ENCODE results near the gene LY6G6C. TPM values are rescaled to one million over a fixed set of nuclear protein-coding genes. Genes with fewer than 3 reads are reported as not detected.
A peak's percentile ranks its signal among the peaks of the same experiment; 100 is the strongest.

LY6G6C gene, protein sequence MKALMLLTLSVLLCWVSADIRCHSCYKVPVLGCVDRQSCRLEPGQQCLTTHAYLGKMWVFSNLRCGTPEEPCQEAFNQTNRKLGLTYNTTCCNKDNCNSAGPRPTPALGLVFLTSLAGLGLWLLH
- not detected for polyA plus RNA-seq (2012; ENCODE audit: insufficient read depth, insufficient read length)

DNA sequence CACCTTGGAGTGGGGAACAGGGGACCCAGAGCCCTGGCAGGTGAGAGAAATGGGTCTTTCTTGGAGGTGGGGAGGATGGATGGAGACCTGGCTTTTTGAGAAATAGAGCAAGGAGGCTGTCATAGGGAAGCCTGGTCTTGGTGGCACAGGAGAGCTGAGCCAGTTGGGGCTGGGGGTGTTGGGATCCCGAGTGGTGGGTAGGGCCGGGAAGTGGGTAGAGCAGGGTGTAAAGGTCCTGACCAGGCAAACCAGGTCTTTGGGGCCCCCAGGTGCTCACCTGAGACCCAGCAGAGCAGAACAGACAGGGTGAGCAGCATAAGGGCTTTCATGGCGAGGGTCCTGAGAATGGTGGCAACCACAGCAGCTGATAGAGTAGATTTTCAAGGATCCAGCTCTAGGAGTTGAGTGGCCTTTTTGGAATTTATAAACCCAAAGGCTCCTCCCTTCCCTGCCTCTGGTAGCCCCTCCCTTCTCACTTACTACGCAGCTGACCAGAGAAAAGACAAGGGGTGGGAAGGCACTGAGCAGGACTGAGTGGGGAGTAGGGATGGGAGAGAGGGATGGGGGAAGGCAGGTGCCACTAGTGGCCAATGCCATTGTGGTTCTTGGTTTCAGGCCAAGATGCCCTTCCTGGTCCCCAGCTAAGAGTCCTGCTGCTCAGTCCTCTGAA lies at the start of gene LY6G6C:
LY6G6C (minus strand) TSS at position 396 of the 670 bp plus-strand sequence; CDS start at position 329, 67 bp downstream.
- DNase-seq (ENCODE audit: low read depth, low spot score), result no peak

DNA sequence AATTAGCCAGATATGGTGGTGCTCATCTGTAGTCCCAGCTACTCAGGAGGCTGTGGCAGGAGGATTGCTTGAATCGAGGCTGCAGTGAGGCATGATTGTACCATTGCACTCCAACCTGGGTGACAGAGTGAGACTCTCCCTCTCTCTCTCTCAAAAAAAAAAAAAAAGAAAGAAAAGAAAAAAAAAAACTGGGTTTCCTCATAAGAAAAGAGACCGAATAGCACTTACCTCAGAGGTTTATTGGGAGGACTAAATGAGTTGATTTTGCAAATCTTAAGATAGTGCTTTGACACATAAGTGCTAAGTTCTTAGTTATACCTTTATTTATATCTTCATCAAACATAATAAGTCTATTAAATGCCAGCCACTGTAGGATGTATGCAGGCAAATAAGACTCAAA lies 49.3 kb upstream of the LY6G6C start:
- H3K4me3 ChIP-seq (ENCODE audit: low read length), result no peak overlapping the region
- no peak for DNase-seq (ENCODE audit: low read depth, low spot score)

More for the DNA sequence above, at the start of gene LY6G6C:
- H3K4me3 ChIP-seq (ENCODE audit: low read length), result no peak within 1 kb of the TSS

DNA sequence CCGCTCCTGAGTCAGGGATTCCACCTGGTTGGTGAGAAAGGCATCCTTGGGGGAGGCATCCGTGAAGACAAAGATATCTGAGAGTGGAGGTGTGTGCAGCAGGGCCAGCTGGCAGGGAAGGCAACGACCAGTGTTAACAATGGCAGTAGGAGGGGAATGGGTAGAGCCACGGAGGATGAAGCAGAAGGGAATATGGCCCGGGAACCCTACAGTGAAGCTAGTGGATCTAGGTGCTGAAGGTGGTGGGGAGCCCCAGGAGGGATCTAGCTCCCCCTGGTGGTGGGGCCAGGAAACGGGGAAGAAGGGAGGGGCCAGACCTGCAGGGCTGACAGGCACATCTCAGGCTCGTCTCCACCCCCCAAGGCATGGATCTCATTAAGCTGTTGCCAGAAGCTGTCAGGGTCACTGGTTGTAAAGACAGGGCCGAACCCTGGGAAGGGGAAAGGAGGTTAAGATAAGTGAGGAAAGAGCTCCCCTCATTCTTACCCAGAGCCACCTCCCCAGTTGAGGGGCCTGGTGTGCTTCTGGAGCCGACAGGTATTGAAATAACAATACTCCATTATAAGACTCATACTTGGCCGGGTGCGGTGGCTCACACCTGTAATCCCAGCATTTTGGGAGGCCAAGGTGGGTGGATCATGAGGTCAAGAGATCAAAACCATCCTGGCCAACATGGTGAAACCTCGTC lies 48.3 kb upstream of the LY6G6C start:
- peak; percentile 66 for DNase-seq (ENCODE audit: low read depth, low spot score)
- no peak overlapping the region for H3K4me3 ChIP-seq (ENCODE audit: low read length)

DNA sequence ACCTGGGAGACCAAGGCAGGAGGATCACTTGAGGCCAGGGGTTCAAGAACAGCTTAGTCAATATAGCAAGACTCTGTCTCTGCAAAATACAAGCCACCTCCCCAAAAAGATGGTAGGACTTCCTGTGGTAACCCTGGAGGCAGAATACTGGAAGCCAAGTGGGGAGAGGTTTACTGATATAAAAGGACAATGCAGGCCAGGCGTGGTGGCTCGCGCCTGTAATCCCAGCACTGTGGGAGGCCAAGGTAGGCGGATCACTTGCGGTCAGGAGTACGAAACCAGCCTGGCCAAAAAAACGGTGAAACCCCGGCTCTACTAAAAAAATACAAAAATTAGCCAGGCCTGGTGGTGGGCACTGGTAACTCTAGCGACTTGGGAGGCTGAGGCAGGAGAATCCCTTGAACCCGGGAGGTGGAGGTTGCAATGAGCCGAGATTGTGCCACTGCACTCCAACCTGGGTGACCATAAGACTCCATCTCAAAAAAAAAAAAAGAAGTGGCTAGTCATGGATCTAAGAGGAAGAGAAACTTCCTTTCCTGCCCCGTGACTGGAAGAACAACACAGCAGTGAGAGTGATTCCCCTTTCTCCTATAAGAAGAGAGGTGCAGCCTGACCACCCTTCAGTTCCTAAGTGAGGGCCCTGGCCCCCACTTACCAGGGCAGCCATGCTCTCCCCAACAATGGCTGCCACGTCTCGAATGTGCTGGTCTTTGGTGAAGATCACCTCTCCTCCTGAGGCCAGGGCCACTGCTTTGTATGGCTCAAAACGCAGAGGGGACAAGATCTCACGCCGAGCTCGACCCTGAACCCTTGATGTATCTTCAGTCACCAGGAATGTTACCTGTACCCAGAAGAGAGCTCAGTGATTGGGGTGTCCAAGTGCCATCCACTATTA lies 47.1 kb upstream of the LY6G6C start:
- no peak for DNase-seq (ENCODE audit: low read depth, low spot score)
- no peak overlapping the region for H3K4me3 ChIP-seq (ENCODE audit: low read length)

DNA sequence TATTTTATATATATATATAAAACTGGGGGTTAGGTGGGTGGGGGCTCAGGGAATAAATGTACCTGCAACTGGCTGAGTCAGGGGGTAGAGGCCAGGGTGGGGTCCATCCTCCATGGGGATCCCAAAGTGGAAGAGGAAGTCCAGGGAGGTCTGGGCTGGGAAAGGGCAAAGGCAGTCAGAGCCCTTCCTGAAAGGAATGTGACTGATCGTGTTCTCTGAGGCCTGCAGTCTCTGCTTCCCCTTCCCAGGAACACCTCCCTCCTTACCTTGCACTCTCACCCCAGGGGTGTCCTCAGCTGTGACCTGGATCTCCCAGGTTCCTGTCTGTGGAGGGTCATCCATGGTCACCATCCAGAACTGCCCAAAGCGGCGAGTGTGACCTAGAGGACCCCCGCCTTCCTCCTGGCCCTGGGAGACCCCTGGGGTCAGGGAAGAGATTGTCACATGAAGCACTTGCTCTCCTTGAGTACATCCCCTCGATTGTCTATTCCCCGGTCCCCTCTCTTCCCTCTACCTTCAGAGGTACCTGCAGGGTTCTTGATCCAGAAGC lies 45.6 kb upstream of the LY6G6C start:
- DNase-seq (ENCODE audit: low read depth, low spot score), result no peak
- H3K4me3 ChIP-seq (ENCODE audit: low read length), result no peak overlapping the region

DNA sequence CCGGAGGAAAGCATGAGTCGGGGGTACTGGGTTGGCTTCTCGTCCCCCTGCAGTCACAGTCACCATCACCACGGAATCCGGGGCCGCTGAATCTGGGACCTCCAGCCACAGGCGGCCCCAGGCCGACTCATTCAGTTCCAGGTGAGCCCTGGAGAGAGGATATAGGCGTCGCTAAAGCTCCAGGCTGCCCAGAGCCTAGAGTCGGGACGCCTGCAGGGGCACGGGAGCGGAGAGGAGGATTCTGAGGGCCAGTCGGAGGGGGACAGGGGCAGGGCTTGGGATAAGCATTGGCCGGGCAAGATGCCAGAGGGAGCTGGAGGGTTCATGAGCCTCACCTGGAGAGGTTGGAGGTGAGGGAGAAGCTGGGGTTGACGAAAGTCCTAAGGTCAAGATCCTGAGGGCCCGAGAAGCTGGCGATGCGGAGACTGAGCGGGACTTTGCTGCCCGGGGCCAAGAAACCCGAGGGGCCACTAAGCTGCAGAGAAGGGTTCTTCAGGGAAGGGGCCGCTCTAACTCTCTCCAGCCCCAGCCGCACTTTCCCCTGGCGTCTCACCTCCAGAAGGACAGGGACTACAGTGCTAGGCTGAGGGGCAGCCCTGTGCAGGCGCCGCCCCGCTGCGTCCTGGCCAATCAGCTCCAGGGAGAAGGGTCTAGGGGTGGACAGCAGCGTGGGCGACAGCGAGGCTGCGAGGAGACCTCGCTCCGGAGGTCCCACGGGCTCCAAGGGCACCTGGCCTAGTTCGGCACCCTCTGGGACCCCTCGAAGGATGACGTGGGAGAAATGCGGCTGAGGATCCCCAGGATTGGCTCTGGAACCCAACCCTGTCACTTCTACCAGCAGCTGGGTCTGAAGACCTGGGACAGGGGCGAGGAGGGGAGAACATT lies 44.6 kb upstream of the LY6G6C start:
- no peak overlapping the region for H3K4me3 ChIP-seq (ENCODE audit: low read length)
- no peak for DNase-seq (ENCODE audit: low read depth, low spot score)

DNA sequence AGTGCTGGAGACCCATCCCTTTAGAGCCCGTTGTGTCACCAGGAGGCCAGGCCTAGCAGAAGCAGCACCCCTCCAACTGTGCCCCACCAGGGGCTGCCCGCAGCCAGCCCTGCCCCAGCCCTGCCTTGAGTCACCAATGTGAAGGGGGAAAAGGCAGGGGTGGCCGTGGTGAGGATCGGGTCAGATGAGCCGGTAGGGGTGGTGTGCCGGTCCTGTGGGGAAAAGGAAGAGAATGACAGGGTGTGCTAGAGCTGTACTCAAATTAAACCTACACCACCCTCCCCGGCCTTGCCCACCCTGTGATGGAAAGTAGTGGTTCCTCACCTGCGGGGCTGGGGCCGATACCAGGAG lies 44.0 kb upstream of the LY6G6C start:
- DNase-seq (ENCODE audit: low read depth, low spot score), result no peak
- H3K4me3 ChIP-seq (ENCODE audit: low read length), result no peak overlapping the region

DNA sequence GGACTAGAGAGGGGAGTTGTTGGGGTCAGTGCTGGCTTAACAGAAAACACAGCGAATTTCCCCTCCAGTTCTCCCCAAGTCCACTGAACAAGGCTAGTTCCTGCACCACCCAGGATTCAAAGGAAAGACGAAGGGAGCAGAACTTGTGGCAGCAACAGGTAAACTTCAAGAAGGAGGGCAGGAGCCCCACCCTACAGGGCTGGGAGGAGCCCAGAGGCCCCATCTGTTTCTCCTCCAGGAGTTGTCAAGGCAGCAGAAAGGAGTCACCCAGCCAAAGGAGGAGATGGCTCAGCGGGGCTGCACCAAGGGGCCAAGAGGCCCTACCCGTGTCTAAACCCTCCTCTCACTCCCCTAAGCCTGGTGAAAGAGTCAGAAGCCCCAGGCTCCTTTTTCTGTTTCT lies 42.7 kb upstream of the LY6G6C start:
- no peak for DNase-seq (ENCODE audit: low read depth, low spot score)

DNA sequence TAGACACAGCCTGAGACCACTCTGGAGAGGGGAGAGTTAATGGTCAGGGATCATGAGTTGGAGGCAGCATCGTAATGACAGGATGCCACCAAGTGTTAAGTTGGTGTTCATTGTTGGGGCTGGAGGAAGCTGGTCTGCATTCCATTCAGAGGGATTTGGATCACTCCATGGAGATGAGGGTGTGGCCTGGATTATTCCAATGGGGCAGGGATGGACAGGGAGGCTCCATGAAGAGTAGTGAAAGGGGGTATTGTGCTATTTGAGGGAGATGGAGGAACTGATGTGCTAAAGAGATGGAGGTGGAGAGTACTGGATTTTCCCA lies 42.0 kb upstream of the LY6G6C start:
- no peak for DNase-seq (ENCODE audit: low read depth, low spot score)
- H3K4me3 ChIP-seq (ENCODE audit: low read length), result no peak overlapping the region

More for the DNA sequence above, 42.7 kb upstream of the LY6G6C start:
- H3K4me3 ChIP-seq (ENCODE audit: low read length), result no peak overlapping the region

DNA sequence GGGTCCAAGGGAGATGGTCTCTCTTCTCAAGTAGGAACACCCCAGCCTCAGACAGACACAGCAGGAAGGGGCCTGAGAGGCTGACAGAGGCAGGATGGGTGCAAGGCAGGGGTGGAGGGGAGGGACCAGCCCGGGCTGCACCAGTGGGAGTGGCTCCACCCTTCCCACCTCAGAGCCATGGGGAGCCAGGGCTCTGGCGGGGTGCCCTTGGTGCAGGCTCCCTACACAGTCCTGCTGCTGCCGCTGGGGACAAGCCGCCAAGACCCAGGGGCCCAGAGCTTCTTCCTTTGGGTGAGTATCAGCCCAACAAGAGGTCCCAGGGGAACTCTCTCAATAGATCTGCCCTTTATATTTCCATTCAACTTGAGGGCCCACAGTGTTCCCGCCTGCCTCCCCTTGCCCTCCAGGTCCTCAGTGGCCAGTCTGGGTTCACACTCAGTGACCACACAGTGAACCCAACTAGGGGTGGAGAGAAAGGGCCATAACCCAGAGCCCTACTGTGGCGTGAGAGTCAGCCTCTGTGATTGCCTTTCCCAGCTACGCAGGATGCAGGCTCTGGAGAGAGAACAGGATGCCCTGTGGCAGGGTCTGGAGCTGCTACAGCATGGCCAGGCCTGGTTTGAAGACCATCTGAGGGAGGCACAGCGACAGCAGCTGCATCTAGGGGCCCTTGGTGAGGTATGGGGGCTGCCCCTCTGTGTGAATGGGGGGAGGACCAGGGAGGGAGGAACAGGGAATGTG lies 41.5 kb upstream of the LY6G6C start:
- DNase-seq (ENCODE audit: low read depth, low spot score), result no peak
- no peak overlapping the region for H3K4me3 ChIP-seq (ENCODE audit: low read length)

DNA sequence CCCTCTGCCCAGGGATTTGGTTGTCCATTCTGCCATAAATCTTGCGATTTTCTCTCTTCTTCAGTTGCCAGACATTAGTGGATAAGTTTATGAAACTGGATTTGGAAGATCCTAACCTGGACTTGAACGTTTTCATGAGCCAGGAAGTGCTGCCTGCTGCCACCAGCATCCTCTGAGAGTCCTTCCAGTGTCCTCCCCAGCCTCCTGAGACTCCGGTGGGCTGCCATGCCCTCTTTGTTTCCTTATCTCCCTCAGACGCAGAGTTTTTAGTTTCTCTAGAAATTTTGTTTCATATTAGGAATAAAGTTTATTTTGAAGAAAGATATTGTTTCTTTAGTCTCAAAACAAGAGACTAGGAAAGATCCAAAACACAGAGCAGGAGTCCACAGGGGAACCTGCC lies 40.8 kb upstream of the LY6G6C start, which contains the start of gene SAPCD1:
SAPCD1 (plus strand) TSS at position 301 of the 400 bp plus-strand sequence. CDS start 399 bp downstream, outside the sequence.
- no peak for DNase-seq (ENCODE audit: low read depth, low spot score)

DNA sequence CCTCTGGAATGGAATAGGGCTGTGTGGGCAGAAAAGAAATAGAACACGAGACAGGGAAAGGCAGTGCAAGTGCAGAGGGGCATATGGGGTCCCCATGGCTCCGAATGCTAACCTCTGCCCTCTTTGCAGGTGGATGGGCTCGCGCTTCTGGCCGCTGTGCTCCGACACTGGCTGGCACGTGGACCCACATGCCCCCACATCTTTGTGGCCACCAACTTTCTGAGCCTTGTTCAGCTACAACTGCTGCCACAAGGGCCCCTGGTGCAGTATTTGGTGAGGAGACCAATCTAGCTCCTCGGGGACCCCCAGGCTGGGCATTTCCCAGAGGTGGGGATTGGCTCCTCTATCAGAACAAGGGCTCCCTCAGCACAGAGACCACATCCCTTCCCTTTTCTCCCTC lies 39.8 kb upstream of the LY6G6C start:
- no peak for DNase-seq (ENCODE audit: low read depth, low spot score)
- H3K4me3 ChIP-seq (ENCODE audit: low read length), result no peak overlapping the region

More for the DNA sequence above, 40.8 kb upstream of the LY6G6C start, which contains the start of gene SAPCD1:
- no peak within 1 kb of the TSS for H3K4me3 ChIP-seq (ENCODE audit: low read length)

DNA sequence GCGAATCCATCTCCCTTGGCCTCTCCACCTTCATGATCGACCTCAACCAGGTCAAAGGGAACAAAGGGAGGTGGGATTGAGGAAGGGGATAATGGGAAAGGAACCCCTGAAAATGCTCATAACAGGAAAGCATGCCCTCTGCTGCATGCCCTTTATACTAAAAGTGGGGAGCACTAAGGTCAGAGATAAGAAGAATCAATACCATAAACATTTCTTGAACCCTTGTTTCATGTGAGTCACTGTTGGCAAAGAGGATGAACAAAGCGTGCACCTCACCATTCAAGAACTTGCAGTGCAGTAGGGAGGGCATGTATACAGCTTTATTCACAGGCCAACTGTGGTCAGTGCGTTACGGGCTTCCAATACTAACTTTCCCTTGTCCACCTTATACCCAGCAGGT lies 39.2 kb upstream of the LY6G6C start:
- no peak for DNase-seq (ENCODE audit: low read depth, low spot score)

DNA sequence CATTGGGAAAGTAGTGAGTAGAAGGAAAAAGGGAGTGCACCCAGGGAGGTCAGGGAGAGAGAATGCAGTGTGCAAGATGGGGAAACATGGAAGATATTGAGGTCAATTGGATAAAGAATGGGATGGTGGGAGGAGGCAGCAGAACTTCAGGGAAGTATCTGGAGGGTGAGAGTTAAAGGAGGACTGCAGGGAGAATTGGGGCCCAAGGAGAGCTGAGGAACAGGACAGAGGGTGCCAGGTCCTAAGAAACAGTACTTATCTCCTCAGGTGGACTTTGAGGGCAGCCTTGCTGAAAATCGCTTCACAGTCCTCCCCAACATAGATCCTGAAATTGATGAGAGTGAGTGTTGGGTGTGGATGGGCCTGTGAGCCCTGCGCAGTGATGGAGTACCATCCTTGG lies 36.7 kb upstream of the LY6G6C start:
- DNase-seq (ENCODE audit: low read depth, low spot score), result no peak
- H3K4me3 ChIP-seq (ENCODE audit: low read length), result no peak overlapping the region

More for the DNA sequence above, 39.2 kb upstream of the LY6G6C start:
- no peak overlapping the region for H3K4me3 ChIP-seq (ENCODE audit: low read length)

DNA sequence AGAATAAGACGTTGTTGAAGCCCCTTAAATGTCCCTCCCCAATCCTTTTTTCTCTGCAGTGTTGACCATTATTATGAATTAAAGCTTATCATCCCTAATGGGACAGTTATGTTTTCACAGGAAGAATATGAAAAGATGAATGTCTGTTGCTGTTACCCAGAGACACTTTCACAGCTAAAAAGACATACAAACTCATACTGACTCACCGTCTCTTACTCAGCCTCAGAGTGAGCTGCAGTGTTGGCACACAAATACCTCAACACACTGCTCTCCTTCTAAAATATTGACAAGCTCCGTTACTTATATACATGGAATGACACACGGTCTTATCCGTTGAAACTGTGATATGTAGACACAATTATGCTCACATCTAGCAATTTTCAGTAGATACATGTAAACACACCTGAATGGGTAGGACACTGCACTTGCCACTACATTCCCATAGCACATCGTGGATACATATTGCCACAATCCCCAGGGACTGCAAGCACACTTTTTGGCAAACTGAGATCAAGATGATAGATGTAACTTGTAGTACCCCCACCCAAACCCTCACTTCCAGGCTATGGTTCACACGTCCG lies 31.3 kb upstream of the LY6G6C start:
- no peak overlapping the region for H3K4me3 ChIP-seq (ENCODE audit: low read length)
- DNase-seq (ENCODE audit: low read depth, low spot score), result no peak

DNA sequence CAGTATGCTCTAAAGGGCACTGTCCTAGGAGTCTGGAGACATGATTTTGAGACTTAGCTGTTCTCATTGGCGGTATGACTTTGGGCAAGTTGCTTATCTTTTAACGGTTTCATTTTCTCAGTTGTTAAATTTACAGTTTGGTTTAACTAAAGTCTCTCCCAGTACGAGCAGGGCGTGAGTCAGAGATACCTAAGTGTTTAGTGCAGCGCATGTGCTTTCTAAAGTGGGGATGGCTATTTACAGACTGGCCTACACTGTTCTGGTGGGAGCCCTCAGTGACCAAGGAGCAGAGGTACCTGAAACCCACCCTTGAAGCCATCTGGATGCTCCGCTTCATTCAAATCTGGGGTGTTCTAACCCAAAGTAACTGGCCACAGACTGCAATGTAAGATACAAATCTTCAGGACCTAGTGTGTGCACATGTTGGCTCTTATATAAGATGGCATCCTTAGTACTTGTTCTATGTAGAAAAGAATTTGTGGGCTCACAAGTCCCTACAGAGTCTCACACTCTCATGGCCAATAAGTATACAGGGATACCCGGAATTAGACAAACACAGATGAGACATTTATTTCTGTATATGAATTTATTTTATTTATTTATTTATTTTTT lies 29.0 kb upstream of the LY6G6C start:
- H3K4me3 ChIP-seq (ENCODE audit: low read length), result no peak overlapping the region
- DNase-seq (ENCODE audit: low read depth, low spot score), result no peak
